IMR-90 (cell line): ENCODE results near the gene LRRC55. TPM values are rescaled to one million over a fixed set of nuclear protein-coding genes. Genes with fewer than 3 reads are reported as not detected.

Experiments
- ATAC-seq: fragments of 200-7000 bp; cut with Tn5 transposase; 2 replicates; pipeline ENCODE4 v1.9.1; 2020; ENCODE audit warnings: low read depth, mild to moderate bottlenecking, moderate library complexity
- BruUV-seq: library from RNA; stranded (reverse); fragments of 400-500 nt; replicated peaks from 2 replicates; lab custom pipeline; 2021; lab: Mats Ljungman, UMichigan
- CTCF ChIA-PET: fragments of 300-600 bp; formaldehyde crosslinking; extraction: SDS; loops from one replicate; lab custom pipeline; 2021; ENCODE audit warnings: antibody characterized with exemption; lab: Yijun Ruan, JAX
- POLR2A ChIA-PET: fragments of 300-600 bp; sonication (Branson Sonifier 250); formaldehyde crosslinking; loops from one replicate; lab custom pipeline; 2022; ENCODE audit warnings: antibody characterized with exemption; ENCODE audit not compliant: unreplicated experiment; lab: Charles Lee
- DNase-seq: peaks from one replicate; pipeline ENCODE4 v3.0.0; 2013
- H2AFZ ChIP-seq: replicated peaks from 2 replicates; pipeline ENCODE3; 2013; ENCODE audit warnings: low read length, mild to moderate bottlenecking; ENCODE audit not compliant: poor library complexity
- H2AK5ac ChIP-seq: 2 replicates; pipeline ENCODE4 v1.6.1; 2013; ENCODE audit warnings: low read depth, low read length, inconsistent platforms
- H2AK9ac ChIP-seq: replicated peaks from 2 replicates; pipeline ENCODE3; 2013; ENCODE audit warnings: mild to moderate bottlenecking, low read depth, low read length, moderate library complexity; ENCODE audit not compliant: poor library complexity
- H2BK120ac ChIP-seq: 2 replicates; pipeline ENCODE4 v1.6.1; 2013; ENCODE audit warnings: low read depth, low read length, inconsistent platforms
- H2BK15ac ChIP-seq: 3 replicates; pipeline ENCODE4 v1.6.1; 2013; ENCODE audit warnings: low read depth, low read length, inconsistent platforms
- H2BK20ac ChIP-seq: 2 replicates; pipeline ENCODE4 v1.6.1; 2013; ENCODE audit warnings: low read depth, mild to moderate bottlenecking, inconsistent platforms, low read length, moderate library complexity
- H2BK5ac ChIP-seq: 2 replicates; pipeline ENCODE4 v1.6.1; 2013; ENCODE audit warnings: mild to moderate bottlenecking, low read depth, low read length, inconsistent platforms; ENCODE audit not compliant: poor library complexity, severe bottlenecking
- H3K14ac ChIP-seq: replicated peaks from 2 replicates; pipeline ENCODE4 v1.6.1; 2013; ENCODE audit warnings: low read depth, low read length, inconsistent platforms
- H3K18ac ChIP-seq: 2 replicates; pipeline ENCODE4 v1.6.1; 2013; ENCODE audit warnings: low read depth, low read length, control low read depth
- H3K23ac ChIP-seq: 2 replicates; pipeline ENCODE4 v1.6.1; 2013; ENCODE audit warnings: low read depth, low read length, inconsistent platforms
- H3K27ac ChIP-seq: 2 replicates; pipeline ENCODE4 v1.5.1; 2013; ENCODE audit warnings: mild to moderate bottlenecking, control low read depth, low read length; ENCODE audit not compliant: insufficient read depth
- H3K27me3 ChIP-seq: 2 replicates; pipeline ENCODE4 v1.6.1; 2013; ENCODE audit warnings: low read length; ENCODE audit not compliant: control insufficient read depth, insufficient read depth
- H3K36me3 ChIP-seq: 2 replicates; pipeline ENCODE4 v1.6.1; 2013; ENCODE audit warnings: low read length, mixed read lengths; ENCODE audit not compliant: control insufficient read depth, insufficient read depth
- H3K4ac ChIP-seq: 2 replicates; pipeline ENCODE4 v1.6.1; 2013; ENCODE audit warnings: low read depth, low read length, inconsistent platforms
- H3K4me1 ChIP-seq: 2 replicates; pipeline ENCODE4 v1.6.1; 2013; ENCODE audit warnings: low read length, mixed read lengths; ENCODE audit not compliant: control insufficient read depth, insufficient read depth
- H3K4me2 ChIP-seq: 2 replicates; pipeline ENCODE4 v1.6.1; 2013; ENCODE audit warnings: low read depth, mild to moderate bottlenecking, control low read depth, low read length, moderate library complexity
- H3K4me3 ChIP-seq: 2 replicates; pipeline ENCODE4 v1.5.1; 2013; ENCODE audit warnings: low read depth, mild to moderate bottlenecking, control low read depth, low read length, moderate library complexity; ENCODE audit not compliant: insufficient read depth
- H3K56ac ChIP-seq: 2 replicates; pipeline ENCODE4 v1.6.1; 2013; ENCODE audit warnings: low read length, inconsistent platforms; ENCODE audit not compliant: insufficient read depth; ENCODE audit errors: extremely low read depth
- H3K79me1 ChIP-seq, 2 experiments: 2 replicates each; pipeline ENCODE4 v1.6.1; 2013; ENCODE audit warnings: low read length in 2 of 2, inconsistent platforms in 1 of 2, low read depth in 1 of 2
- H3K9ac ChIP-seq: 2 replicates; pipeline ENCODE4 v1.6.1; 2013; ENCODE audit warnings: low read depth, low read length, control low read depth
- H3K9me1 ChIP-seq: 2 replicates; pipeline ENCODE4 v1.6.1; 2013; ENCODE audit warnings: low read length, inconsistent platforms; ENCODE audit not compliant: insufficient read depth
- H3K9me3 ChIP-seq: 2 replicates; pipeline ENCODE4 v1.6.1; 2013; ENCODE audit warnings: low read length; ENCODE audit not compliant: control insufficient read depth, insufficient read depth
- H4K20me1 ChIP-seq: 2 replicates; pipeline ENCODE4 v1.6.1; 2013; ENCODE audit warnings: low read length, inconsistent platforms; ENCODE audit not compliant: insufficient read depth
- H4K5ac ChIP-seq: 2 replicates; pipeline ENCODE4 v1.6.1; 2013; ENCODE audit warnings: mild to moderate bottlenecking, low read depth, low read length, control low read depth
- H4K8ac ChIP-seq, 2 experiments: 2 replicates each; pipeline ENCODE4 v1.6.1; 2013; ENCODE audit warnings: low read depth in 2 of 2, low read length in 2 of 2, control low read depth in 1 of 2, inconsistent platforms in 1 of 2
- H4K91ac ChIP-seq: 2 replicates; pipeline ENCODE4 v1.6.1; 2013; ENCODE audit warnings: low read depth, low read length, inconsistent platforms; ENCODE audit not compliant: insufficient read depth
- ELK1 ChIP-seq: fragments of 150-350 bp; IDR thresholded peaks from 2 replicates; pipeline ENCODE4 v1.6.1; 2016; ENCODE audit warnings: low read depth, mild to moderate bottlenecking, low read length, moderate library complexity, borderline replicate concordance
- MXI1 ChIP-seq: IDR thresholded peaks from 2 replicates; pipeline ENCODE4 v1.6.1; 2012; ENCODE audit warnings: low read depth, mild to moderate bottlenecking, low read length, moderate library complexity, borderline replicate concordance
- POLR2A ChIP-seq: IDR thresholded peaks from 2 replicates; pipeline ENCODE4 v1.6.1; 2012; ENCODE audit warnings: mild to moderate bottlenecking, low read depth, low read length
- RAD21 ChIP-seq: IDR thresholded peaks from 2 replicates; pipeline ENCODE4 v1.6.1; 2012; ENCODE audit warnings: low read length, improper control_type of control experiment
- USF2 ChIP-seq: fragments of 150-350 bp; IDR thresholded peaks from 2 replicates; pipeline ENCODE4 v1.6.1; 2017; ENCODE audit warnings: mild to moderate bottlenecking, antibody characterized with exemption, low read length, low read depth
- whole genome bisulfite sequencing, 2 experiments: methylation state at CpG; one replicate each; pipeline versions ENCODE4 v1.1.5 to v1.1.7; 2013; ENCODE audit warnings: missing lambda C conversion rate in 2 of 2; ENCODE audit not compliant: insufficient read length in 1 of 2; ENCODE audit errors: extremely low coverage in 2 of 2; 5-methylcytosine and 5-hydroxymethylcytosine counted together
- dilution Hi-C: fragments of 300-500 bp; cut with HindIII; formaldehyde crosslinking; loops from one replicate; pipeline ENCODE4 v1.14.3; 2018; ENCODE audit warnings: low sequenced_read_pairs; ENCODE audit not compliant: unreplicated experiment
- in situ Hi-C: fragments of 300-500 bp; cut with MboI; formaldehyde crosslinking; loops from 3 replicates; pipeline ENCODE4 v1.14.3; 2019; ENCODE audit warnings: low sequenced_read_pairs, inconsistent platforms, mixed read lengths
- intact Hi-C: fragments of 100-400 bp; cut with micrococcal nuclease; formaldehyde crosslinking; loops from 2 replicates; pipeline ENCODE4 v1.10.0; 2022
- polyA plus RNA-seq, 3 experiments: library from polyadenylated mRNA; depleted of rRNA; stranded (reverse); fragments of >200 nt; gene quantifications; 2 replicates each; pipeline ENCODE4 v1.2.3, GENCODE V29; 2012; ENCODE audit warnings: low replicate concordance in 1 of 3
- total RNA-seq: library from RNA; depleted of rRNA; stranded (reverse); fragments of >200 nt; gene quantifications from 2 replicates; pipeline ENCODE4 v1.2.3, GENCODE V29; 2012

LRRC55 gene
- total and polyA plus RNA-seq, 2 of the 4 experiments (the other 2 are of a cell fraction) = not detected

GRCh38 chr11:57240007-57240406 is 58.3 kb downstream of the LRRC55 start:
- no peaks in the 10 kb centered on the region for H3K4me1 ChIP-seq
- H3K9me1 ChIP-seq = peaks cover 2% of the 10 kb centered on the region; the same call in 1 of the 2 replicates
- dilution Hi-C loops = no loop called here
- no peak overlapping the region for H3K4me3 ChIP-seq
- H3K9me3 ChIP-seq = no peaks in the 10 kb centered on the region
- H3K18ac ChIP-seq = no peak overlapping the region
- H3K23ac ChIP-seq = no peak overlapping the region
- H3K14ac ChIP-seq = no peak overlapping the region
- no peak overlapping the region for H2BK15ac ChIP-seq
- POLR2A ChIA-PET = no interaction called here
- H4K91ac ChIP-seq = no peak overlapping the region
- no peak overlapping the region for H3K27ac ChIP-seq
- no peak overlapping the region for H4K5ac ChIP-seq
- no peak overlapping the region for H2AFZ ChIP-seq
- H3K36me3 ChIP-seq = no peaks in the 10 kb centered on the region
- no peak overlapping the region for H2BK5ac ChIP-seq
- no peaks in the 10 kb centered on the region for H4K20me1 ChIP-seq
- no CpG with 5 or more reads among the region's 2 CpGs for WGBS, 2 experiments
- no peak overlapping the region for H4K8ac ChIP-seq
- no peak overlapping the region for H3K4ac ChIP-seq
- no peak overlapping the region for H2AK9ac ChIP-seq
- no peak overlapping the region for H3K56ac ChIP-seq
- TF ChIP-seq MXI1 (no peak), USF2 (no peak), POLR2A (no peak), RAD21 (no peak), ELK1 (no peak)
- in situ Hi-C loops = loop anchor here (5.0 kb wide), 1 partner anchor 108 kb away; no protein-coding TSS in a partner anchor
- BruUV-seq = no TSS peak
- H3K9ac ChIP-seq = no peak overlapping the region
- no peaks in the 10 kb centered on the region for H3K79me1 ChIP-seq
- CTCF ChIA-PET = interaction anchor here (1.2 kb wide), 1 partner anchor 10 kb away, joined by 4 read pairs; no protein-coding TSS in a partner anchor
- DNase-seq (no peak), ATAC-seq (no peak)
- no peak overlapping the region for H2AK5ac ChIP-seq
- no peak overlapping the region for H2BK20ac ChIP-seq
- no peak overlapping the region for H2BK120ac ChIP-seq
- H3K4me2 ChIP-seq = no peak overlapping the region
- peaks cover 38% of the 10 kb centered on the region for H3K27me3 ChIP-seq
- intact Hi-C loops = no loop called here
